Ishikawa (cell line): ENCODE data around the gene TAF3.

Experiments
- CREB1 ChIP-seq: IDR thresholded peaks from 2 replicates; pipeline ENCODE4 v1.6.1; 2012; ENCODE audit warnings: low read depth
- EGR1 ChIP-seq: IDR thresholded peaks from 2 replicates; pipeline ENCODE4 v1.6.1; 2012
- EP300 ChIP-seq: IDR thresholded peaks from 2 replicates; pipeline ENCODE4 v1.6.1; 2012; ENCODE audit warnings: borderline replicate concordance
- RAD21 ChIP-seq: IDR thresholded peaks from 2 replicates; pipeline ENCODE4 v1.6.1; 2012; ENCODE audit warnings: low read depth
- TAF1 ChIP-seq: IDR thresholded peaks from 2 replicates; pipeline ENCODE4 v1.6.1; 2012; ENCODE audit warnings: low read depth, mild to moderate bottlenecking
- TEAD4 ChIP-seq: IDR thresholded peaks from 2 replicates; pipeline ENCODE4 v1.6.1; 2012
- TF ChIP-seq, protein P1 (sequence below): IDR thresholded peaks from 2 replicates; pipeline ENCODE4 v1.6.1; 2012

DNA sequence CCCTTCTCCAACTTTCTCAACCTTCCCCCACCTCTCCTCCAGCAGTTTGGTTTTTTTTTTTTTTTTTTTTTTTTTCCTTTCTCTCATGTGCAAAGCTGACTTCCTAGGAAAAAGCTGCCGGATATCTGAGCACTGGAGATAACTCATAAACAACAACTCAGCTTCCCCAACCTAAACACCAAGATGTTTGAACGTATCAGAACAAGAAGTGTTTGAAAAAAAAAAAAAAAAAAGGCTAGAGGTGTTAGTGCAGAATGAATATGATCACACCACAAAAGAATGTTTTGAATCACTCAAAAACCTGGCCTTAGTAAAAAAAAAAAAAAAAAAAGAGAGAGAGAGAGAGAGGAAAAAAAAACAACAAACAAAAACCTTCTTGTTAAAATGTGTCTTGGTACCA, 247.3 kb downstream of the TAF3 start:
- no peak for TF ChIP-seq EGR1
- TF ChIP-seq, protein P1, sequence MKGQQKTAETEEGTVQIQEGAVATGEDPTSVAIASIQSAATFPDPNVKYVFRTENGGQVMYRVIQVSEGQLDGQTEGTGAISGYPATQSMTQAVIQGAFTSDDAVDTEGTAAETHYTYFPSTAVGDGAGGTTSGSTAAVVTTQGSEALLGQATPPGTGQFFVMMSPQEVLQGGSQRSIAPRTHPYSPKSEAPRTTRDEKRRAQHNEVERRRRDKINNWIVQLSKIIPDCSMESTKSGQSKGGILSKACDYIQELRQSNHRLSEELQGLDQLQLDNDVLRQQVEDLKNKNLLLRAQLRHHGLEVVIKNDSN = no peak
- TF ChIP-seq TEAD4 = no peak
- no peak for TF ChIP-seq CREB1
- TF ChIP-seq TAF1 = no peak
- TF ChIP-seq EP300 = no peak
- no peak for TF ChIP-seq RAD21
